Effector memory CD8-positive, alpha-beta T cell (primary cell): Measurements from ENCODE around the gene SLC39A11.
A peak's percentile ranks its signal among the peaks of the same experiment; 100 is the strongest.
"Not testable (repeated sequence)": the region's sequence is repeated elsewhere in the genome, so short reads cannot be mapped to it uniquely, and the experiment has no call there.

Source experiments
- ATAC-seq: fragments of 150-1000 bp; cut with Tn5 transposase; replicated peaks from 2 replicates; pipeline ENCODE4 v1.10.0; 2021; ENCODE audit warnings: mild to moderate bottlenecking, moderate library complexity
- DNase-seq, 3 experiments: peaks; one replicate each; pipeline ENCODE4 v3.0.0; 2021
- H3K27ac Mint-ChIP-seq, 2 donors: one replicate each; pipeline ENCODE4 v1.8.0; 2022; ENCODE audit warnings: mild to moderate bottlenecking in 2 of 2, mixed read lengths in 2 of 2, moderate library complexity in 2 of 2
- H3K27me3 Mint-ChIP-seq, 2 donors: one replicate each; pipeline ENCODE4 v1.8.0; 2022; ENCODE audit warnings: mixed read lengths in 2 of 2
- H3K36me3 Mint-ChIP-seq: one replicate; pipeline ENCODE4 v1.8.0; 2022; ENCODE audit warnings: mild to moderate bottlenecking, moderate library complexity, mixed read lengths; ENCODE audit not compliant: insufficient read depth
- H3K4me1 Mint-ChIP-seq, 2 donors: one replicate each; pipeline ENCODE4 v1.8.0; 2022; ENCODE audit warnings: low read depth in 2 of 2, mixed read lengths in 2 of 2
- H3K4me3 Mint-ChIP-seq, 2 donors: one replicate each; pipeline ENCODE4 v1.8.0; 2022; ENCODE audit warnings: mild to moderate bottlenecking in 2 of 2, mixed read lengths in 2 of 2, moderate library complexity in 2 of 2
- H3K9me3 Mint-ChIP-seq, 2 donors: one replicate each; pipeline ENCODE4 v1.8.0; 2022; ENCODE audit warnings: mixed read lengths in 2 of 2

The SLC39A11 gene

DNA sequence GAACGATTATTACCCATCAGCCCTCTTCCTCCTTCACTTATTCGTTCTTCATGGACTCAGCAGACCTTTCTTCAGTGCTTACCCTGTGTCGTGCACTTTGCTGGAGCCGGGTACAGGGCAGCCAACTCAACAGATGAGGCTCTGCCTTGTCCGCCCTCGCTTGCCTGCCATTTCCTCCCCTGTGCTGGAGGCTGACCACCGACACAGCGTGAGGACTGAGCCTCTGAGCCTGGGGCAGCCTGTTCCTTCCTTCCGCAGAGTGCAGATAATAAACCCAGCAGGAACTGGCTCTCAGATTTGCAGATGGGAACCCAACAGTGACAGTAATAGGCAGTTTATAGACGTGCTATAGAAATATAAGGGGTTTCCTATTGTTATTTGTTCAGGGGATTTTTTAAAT lies 7.0 kb upstream of the SLC39A11 start:
- H3K27me3 Mint-ChIP-seq: peaks cover 31 to 49% of the 10 kb centered on the region in 2 donors

DNA sequence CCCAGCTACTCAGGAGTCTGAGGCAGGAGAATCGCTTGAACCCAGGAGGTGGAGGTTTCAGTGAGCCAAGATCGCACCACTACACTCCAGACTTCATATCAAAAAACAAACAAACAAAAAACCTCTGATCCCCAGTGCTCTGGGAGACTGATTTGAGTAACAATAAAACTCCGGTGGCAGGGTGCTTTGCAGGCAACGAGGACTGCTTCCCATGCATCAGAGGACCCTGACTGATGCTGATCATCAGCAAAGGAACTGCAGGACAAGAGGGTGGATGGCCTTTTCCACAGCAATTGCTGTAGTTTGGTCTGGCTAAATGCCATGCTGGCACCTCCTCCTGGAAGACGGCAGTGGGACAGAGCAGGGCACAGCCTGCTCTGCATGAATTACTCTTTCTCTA lies 6.4 kb upstream of the SLC39A11 start:
- Mint-ChIP-seq H3K27ac (no peak overlapping the region), H3K36me3 (peaks cover 3% of the 10 kb centered on the region), H3K4me3 (no peak overlapping the region), H3K9me3 (no peaks in the 10 kb centered on the region), H3K4me1 (peaks cover 0 to 3% of the 10 kb centered on the region in 2 donors), H3K27me3 (peaks cover 31 to 46% of the 10 kb centered on the region in 2 donors)
- ATAC-seq (no peak), DNase-seq (no peak)

More for the DNA sequence above, 7.0 kb upstream of the SLC39A11 start:
- no peak for ATAC-seq
- Mint-ChIP-seq H3K27ac (no peak overlapping the region), H3K9me3 (no peaks in the 10 kb centered on the region), H3K36me3 (peaks cover 3% of the 10 kb centered on the region), H3K4me3 (no peak overlapping the region), H3K4me1 (peaks cover 0 to 3% of the 10 kb centered on the region in 2 donors)
- no peak for DNase-seq

DNA sequence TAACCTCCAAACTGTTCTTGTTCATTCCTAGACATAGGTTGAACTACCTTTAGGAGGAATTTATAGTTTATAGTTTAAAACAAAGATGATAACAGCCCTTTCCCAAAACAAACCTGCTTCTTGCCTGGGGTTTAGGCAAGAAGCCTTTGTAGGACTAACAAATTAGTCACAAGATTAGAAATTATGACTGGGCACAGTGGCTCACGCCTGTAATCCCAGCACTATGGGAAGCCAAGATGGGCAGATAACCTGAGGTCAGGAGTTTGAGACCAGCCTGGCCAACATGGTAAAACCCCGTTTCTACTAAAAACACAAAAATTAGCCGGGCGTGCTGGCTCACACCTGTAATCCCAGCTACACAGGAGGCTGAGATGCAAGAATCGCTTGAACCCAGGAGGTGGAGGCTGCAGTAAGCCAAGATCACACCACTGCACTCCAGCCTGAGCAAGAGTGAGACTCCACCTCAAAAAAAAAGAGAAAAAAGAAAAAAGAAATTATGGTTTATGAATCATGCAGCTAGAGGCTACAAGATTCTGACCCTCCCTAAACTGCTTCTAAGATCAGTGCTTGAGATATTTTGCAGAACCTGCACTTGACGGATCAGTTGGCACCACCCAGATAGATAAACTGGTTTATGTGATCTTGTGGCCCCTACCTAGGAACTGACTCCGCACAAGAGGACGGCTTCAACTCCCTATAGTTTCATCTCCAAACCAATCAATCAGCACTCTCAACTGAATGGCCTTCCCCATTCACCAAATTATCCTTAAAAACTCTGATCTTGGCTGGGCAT lies 5.7 kb upstream of the SLC39A11 start:
- H3K4me3 Mint-ChIP-seq, H3K27ac Mint-ChIP-seq, DNase-seq, H3K4me1 Mint-ChIP-seq, H3K9me3 Mint-ChIP-seq, ATAC-seq, H3K36me3 Mint-ChIP-seq: not testable (repeated sequence)
- peaks cover 31 to 46% of the 10 kb centered on the region in 2 donors for H3K27me3 Mint-ChIP-seq

DNA sequence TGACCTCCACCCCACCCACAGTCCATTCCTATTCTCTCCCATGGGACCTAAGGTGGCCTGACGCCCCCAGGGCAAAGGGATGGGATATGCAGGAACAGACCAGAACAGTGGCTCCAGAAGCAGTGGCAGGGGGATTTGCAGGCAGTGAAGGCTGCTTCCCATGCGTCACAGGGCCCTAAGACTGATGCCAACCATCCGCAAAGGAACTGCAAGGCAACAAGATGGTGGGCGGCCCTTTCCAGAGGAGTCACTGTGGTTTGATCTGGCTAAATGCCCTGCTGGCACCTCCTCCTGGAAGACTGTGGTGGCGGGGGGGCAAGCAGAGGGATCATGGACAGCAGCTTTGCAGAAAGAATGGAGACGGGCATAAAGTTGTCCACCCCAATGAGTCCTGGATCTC lies 4.4 kb upstream of the SLC39A11 start:
- Mint-ChIP-seq H3K4me1 (peaks cover 10 to 12% of the 10 kb centered on the region in 2 donors), H3K27ac (no peak overlapping the region), H3K27me3 (peaks cover 31 to 46% of the 10 kb centered on the region in 2 donors), H3K4me3 (no peak overlapping the region), H3K9me3 (no peaks in the 10 kb centered on the region), H3K36me3 (peaks cover 5% of the 10 kb centered on the region)
- DNase-seq: no peak
- no peak for ATAC-seq

DNA sequence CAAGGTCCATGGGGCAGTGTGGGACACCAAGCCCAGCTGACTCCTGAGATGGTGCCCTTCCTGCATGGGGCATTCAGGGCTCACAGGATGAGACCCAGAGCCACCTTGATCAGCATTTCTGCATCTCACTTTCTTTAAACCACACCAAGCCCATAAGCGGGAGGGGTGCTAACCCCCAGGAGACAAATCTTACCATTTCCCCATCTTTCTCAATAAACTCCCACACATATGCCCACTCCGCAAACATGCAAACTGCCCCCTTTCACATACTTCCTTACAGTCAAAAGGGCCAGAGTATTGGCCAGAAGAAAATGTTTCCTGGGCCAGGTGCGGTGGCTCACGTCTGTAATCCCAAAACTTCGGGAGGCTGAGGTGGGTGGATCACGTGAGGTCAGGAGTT lies 3.7 kb upstream of the SLC39A11 start:
- H3K4me3 Mint-ChIP-seq: no peak overlapping the region
- ATAC-seq (no peak), DNase-seq (no peak)
- H3K9me3 Mint-ChIP-seq: no peaks in the 10 kb centered on the region
- H3K27me3 Mint-ChIP-seq: peaks cover 31 to 46% of the 10 kb centered on the region in 2 donors
- H3K36me3 Mint-ChIP-seq: peaks cover 6% of the 10 kb centered on the region
- no peak overlapping the region for H3K27ac Mint-ChIP-seq
- H3K4me1 Mint-ChIP-seq: peaks cover 14 to 15% of the 10 kb centered on the region in 2 donors

DNA sequence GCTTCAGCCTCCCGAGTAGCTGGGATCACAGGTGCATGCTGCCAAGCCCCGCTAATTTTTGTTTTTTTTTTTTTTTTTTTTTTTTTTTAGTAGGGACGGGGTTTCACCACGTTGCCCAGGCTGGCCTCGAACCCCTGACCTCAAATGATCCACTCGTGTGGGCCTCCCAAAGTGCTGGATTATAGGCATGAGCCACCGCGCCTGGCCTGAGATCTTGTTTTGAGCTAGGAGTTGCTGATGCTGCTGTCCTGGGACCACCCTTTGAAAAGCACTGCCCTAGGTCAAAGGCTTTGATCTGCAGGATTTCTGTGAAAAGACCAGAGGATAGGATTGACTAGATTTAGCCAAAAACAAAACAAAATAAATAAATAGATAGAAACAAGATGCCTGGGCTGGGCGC lies 798 bp upstream of the SLC39A11 start:
- H3K9me3 Mint-ChIP-seq: no peaks in the 10 kb centered on the region
- H3K4me1 Mint-ChIP-seq: peaks cover 29 to 32% of the 10 kb centered on the region in 2 donors
- peak overlapping the region; percentile 95 to 100 for H3K4me3 Mint-ChIP-seq
- H3K36me3 Mint-ChIP-seq: peaks cover 7% of the 10 kb centered on the region
- ATAC-seq: no peak
- DNase-seq: no peak
- H3K27ac Mint-ChIP-seq: no peak overlapping the region
- peaks cover 14 to 25% of the 10 kb centered on the region in 2 donors for H3K27me3 Mint-ChIP-seq

DNA sequence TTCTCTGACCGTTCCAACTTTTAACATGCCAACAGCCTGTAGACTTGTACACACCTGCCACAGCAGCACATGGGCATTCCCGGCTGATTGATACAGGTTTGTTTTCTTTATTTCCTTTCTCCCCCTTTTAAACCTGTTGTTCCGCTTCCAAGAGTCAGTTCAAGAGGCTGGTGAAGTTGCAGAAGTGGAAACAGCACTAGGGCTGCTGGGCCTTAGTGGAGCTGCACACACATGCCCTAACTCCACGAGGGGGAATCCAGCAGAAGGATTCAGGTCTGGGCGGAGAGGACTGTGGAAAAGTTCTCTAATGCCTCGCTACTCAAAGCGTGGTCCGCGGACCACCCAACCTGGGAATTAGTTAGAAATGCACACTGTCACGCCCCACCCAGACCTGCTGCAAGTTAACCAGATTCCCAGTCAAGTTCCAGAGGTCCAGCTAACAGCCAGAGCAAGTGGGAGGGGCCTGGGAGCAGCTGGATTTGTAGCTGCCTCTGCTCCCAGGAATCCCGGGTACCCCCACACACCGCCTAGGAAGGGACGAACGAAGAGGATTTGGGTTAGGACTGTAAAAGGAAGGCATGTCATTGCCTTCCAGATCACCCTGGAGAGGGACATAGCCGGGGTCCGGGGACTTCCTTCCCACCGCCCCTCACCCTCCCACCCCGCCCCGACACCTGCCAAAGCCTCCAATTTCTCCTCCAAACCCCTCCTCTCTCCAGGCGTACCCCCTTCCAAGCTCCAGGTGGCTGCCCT lies 542 bp downstream of the SLC39A11 start:
- ATAC-seq (no peak), DNase-seq (no peak)
- H3K4me3 Mint-ChIP-seq: peak overlapping the region; percentile 95 to 100
- peak overlapping the region; percentile 94 to 96 for H3K27ac Mint-ChIP-seq
- no peaks in the 10 kb centered on the region for H3K9me3 Mint-ChIP-seq
- H3K4me1 Mint-ChIP-seq: peaks cover 33 to 37% of the 10 kb centered on the region in 2 donors
- H3K27me3 Mint-ChIP-seq: peaks cover 7 to 19% of the 10 kb centered on the region in 2 donors
- peaks cover 10% of the 10 kb centered on the region for H3K36me3 Mint-ChIP-seq

DNA sequence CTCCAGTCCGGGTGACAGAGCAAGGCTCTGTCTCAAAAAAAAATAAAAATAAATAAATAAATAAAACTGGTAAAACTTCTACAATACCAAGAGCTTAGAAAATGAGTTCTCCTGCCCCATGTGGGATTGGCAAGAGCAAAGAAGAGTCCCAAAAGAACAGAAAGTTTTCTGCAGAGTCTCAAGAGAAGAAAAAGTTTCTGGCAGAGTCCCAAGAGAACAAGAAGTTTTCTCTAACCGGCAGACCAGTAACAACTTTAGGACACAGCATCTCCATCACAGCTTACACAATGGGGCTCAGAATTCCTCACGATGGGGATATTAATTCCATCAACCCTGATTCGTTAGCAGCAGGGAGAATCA lies 1.1 kb downstream of the SLC39A11 start:
- Mint-ChIP-seq H3K4me1 (peaks cover 33 to 38% of the 10 kb centered on the region in 2 donors), H3K27ac (no peak overlapping the region), H3K27me3 (peaks cover 7 to 13% of the 10 kb centered on the region in 2 donors), H3K36me3 (peaks cover 10% of the 10 kb centered on the region), H3K4me3 (peak overlapping the region; percentile 95 to 100), H3K9me3 (no peaks in the 10 kb centered on the region)
- DNase-seq (no peak), ATAC-seq (no peak)

DNA sequence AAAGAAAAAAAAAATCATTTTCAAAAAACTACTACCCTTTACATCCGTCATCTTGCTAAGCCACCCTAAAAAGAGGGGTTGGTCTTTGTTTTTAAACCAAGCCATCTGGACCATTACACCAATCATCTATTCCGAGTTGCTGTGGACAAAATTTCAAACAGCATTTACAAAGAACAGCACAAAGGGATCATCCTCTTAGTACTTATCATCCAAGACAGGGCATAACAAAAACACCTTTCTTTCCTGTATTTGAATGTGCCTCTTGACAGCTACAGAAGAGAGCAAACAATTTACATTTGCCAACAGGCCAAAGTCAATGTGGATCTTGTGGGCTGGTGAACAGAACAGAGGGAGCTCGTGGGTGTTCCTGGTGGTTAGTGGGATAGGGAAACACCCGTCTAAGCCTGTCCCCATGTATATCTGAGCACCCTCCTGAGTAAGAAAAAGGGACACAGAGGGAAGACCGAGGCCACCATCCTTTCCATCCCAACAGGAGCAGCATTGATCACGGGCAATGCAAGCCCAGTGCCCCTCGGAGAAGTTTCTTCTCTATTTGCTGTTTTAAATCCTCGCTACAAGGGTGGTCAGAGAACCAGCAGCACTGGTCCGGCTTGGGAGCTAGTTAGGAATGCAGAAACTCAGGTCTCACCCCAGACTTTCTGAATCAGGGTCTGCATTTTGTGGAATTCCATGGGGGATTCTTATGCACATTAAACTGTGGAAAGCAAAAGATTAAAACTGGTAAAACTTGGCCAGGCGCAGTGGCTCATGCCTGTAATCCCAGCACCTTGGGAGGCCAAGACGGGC lies 1.9 kb downstream of the SLC39A11 start:
- H3K4me3 Mint-ChIP-seq: peak overlapping the region; percentile 14 to 50
- H3K9me3 Mint-ChIP-seq: no peaks in the 10 kb centered on the region
- H3K4me1 Mint-ChIP-seq: peaks cover 33 to 42% of the 10 kb centered on the region in 2 donors
- peaks cover 11% of the 10 kb centered on the region for H3K36me3 Mint-ChIP-seq
- ATAC-seq (no peak), DNase-seq (no peak)
- peak overlapping the region in 1 of 2 donors; percentile 29 for H3K27ac Mint-ChIP-seq
- H3K27me3 Mint-ChIP-seq: peaks cover 5% of the 10 kb centered on the region in 2 donors

DNA sequence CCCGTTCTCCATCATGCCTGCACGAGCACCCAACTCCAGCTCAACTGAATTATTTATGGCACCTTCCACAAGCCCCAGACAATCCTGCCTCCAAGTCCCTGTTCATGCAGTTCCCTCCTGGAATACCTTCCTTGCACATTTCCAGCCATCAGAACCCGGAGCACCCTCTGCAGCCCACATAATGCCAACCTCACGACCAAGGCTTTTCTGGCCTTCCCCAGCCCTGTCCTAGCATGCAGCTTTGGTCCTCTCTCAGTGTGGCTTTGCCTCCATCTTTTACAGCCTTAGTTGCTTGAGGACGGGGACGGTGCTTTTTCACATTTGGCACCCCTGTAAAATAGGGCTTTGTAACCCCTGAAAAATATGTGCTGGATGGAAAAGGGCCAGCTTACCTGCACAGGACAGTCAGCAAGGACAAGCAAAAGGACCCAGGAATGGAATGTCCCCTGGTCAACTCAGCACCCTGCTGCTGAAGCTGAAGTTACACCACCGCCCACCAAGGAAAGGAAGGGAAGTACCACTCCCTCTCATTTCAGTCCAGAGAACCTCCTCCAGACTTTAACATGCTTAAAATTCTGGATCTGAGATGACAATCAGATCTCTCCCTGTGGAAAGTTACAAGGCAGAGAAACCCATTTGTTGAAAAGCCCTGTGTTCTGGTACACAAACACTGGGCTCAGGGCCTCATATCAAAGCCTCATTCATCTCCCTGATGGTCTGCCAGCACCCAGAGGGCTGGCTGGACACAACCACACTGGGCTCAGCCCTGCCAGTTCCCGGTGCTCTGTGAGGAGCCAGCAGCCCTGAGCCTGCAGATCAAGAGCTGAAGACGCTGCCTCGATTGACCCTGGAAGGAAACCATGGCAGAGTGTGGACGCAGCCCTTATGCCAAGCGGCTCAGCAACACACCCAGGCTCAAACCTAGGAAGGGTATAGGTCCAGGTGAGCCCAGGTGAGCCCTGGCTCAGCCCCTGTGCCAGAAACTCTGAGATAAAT lies 2.9 kb downstream of the SLC39A11 start:
- H3K4me1 Mint-ChIP-seq: peaks cover 33 to 42% of the 10 kb centered on the region in 2 donors
- H3K27me3 Mint-ChIP-seq: no peaks in the 10 kb centered on the region
- H3K36me3 Mint-ChIP-seq: peaks cover 21% of the 10 kb centered on the region
- H3K27ac Mint-ChIP-seq: peak overlapping the region; percentile 9 to 64
- DNase-seq: no peak
- H3K9me3 Mint-ChIP-seq: no peaks in the 10 kb centered on the region
- no peak overlapping the region for H3K4me3 Mint-ChIP-seq
- no peak for ATAC-seq

DNA sequence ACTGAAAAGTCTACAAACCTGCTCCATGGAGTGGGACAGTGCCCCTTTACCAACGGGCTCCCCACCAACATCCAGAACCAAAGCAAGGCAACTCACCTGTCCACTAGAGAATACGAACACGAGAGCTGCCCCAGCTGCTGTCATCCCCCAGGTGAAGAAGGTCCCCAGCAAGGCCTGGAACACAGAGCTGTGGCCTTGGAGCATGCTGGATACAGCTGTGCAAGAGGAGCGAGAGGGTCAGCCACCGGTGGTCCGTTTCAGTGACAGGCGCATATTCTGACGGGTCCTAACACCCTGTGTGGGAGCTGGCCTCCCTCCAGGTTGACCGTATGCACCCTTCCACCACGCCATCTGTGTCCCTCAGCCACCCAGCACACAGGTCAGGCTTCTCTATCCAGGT lies 3.9 kb downstream of the SLC39A11 start:
- DNase-seq (no peak), ATAC-seq (no peak)
- Mint-ChIP-seq H3K27ac (no peak overlapping the region), H3K36me3 (peaks cover 32% of the 10 kb centered on the region), H3K4me3 (no peak overlapping the region), H3K9me3 (no peaks in the 10 kb centered on the region), H3K27me3 (no peaks in the 10 kb centered on the region), H3K4me1 (peaks cover 33 to 42% of the 10 kb centered on the region in 2 donors)

DNA sequence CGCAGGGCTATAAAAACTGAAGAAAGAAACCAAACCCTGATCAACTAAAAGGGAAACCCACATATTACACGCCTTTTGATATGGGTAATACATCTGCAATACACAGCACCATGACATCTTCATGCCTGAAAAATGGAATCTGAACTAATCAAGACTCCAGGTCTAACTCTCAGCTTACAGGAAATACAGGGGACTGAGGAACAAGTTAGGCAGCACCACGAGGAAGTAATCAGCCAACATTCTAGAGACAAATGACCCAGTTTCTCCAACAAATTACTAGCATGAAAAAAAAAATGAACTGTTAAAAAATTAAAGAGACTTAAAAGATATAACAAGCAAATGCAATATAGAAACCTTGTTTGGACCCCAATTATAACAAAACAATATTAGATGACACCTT lies 9.1 kb downstream of the SLC39A11 start:
- Mint-ChIP-seq H3K36me3 (peaks cover 45% of the 10 kb centered on the region), H3K27ac (no peak overlapping the region), H3K9me3 (peaks cover 0 to 2% of the 10 kb centered on the region in 2 donors), H3K4me3 (no peak overlapping the region), H3K27me3 (no peaks in the 10 kb centered on the region), H3K4me1 (peaks cover 8 to 24% of the 10 kb centered on the region in 2 donors)
- ATAC-seq (no peak), DNase-seq (no peak)
